ENCODE data around the gene MACROD2. TPM values are rescaled to one million over a fixed set of nuclear protein-coding genes. Genes with fewer than 3 reads are reported as not detected.

Gene MACROD2
- polyA plus RNA-seq, 4 donors = 1.00 to 4.8 (median 1.4) TPM

- no peaks in the 10 kb centered on the region for H3K36me3 ChIP-seq (ENCODE audit: control insufficient read depth in 3 of 3, insufficient read depth in 2 of 3, low read depth in 1 of 3, low read length in 3 of 3)
- 55 to 78% (median 76%) methylated on average over 1 of the region's 1 CpG for WGBS, 3 donors
- no peak for FAIRE-seq
- peak in 1 of 2 donors; percentile 22 for DNase-seq
- H3K27ac ChIP-seq (ENCODE audit: low read depth in 1 of 3, low read length in 2 of 3) = no peak overlapping the region
- H3K4me1 ChIP-seq (ENCODE audit: control insufficient read depth in 3 of 3, insufficient read depth in 2 of 3, low read depth in 1 of 3, low read length in 2 of 3) = peaks cover 0 to under 1% (median 0%) of the 10 kb centered on the region in 3 donors
- no peak overlapping the region for H3K4me3 ChIP-seq (ENCODE audit: low read depth in 1 of 3, low read length in 3 of 3)
- H3K27me3 ChIP-seq (ENCODE audit: control insufficient read depth in 3 of 3, insufficient read depth in 3 of 3, low read length in 3 of 3) = no peaks in the 10 kb centered on the region
- no peaks in the 10 kb centered on the region for H3K9me3 ChIP-seq (ENCODE audit: control insufficient read depth in 2 of 2, insufficient read depth in 1 of 2, low read depth in 1 of 2, low read length in 1 of 2)
These were observed 608.8 kb downstream of the MACROD2 start for GRCh38 chr20:14604143-14604542.

GRCh38 chr20:14609328-14610221, 614.3 kb downstream of the MACROD2 start:
- no peak for FAIRE-seq
- no peaks in the 10 kb centered on the region for H3K36me3 ChIP-seq (ENCODE audit: control insufficient read depth in 3 of 3, insufficient read depth in 2 of 3, low read depth in 1 of 3, low read length in 3 of 3)
- H3K4me1 ChIP-seq (ENCODE audit: control insufficient read depth in 3 of 3, insufficient read depth in 2 of 3, low read depth in 1 of 3, low read length in 2 of 3) = peaks cover 0 to 7% (median 0%) of the 10 kb centered on the region in 3 donors
- DNase-seq = peak in 1 of 2 donors; percentile 72
- WGBS, 3 donors = 73 to 82% (median 82%) methylated on average over 4 of the region's 4 CpGs
- H3K9me3 ChIP-seq (ENCODE audit: control insufficient read depth in 2 of 2, insufficient read depth in 1 of 2, low read depth in 1 of 2, low read length in 1 of 2) = peaks cover 0 to 3% of the 10 kb centered on the region in 2 donors
- peak overlapping the region in 1 of 3 donors; percentile 44 for H3K27ac ChIP-seq (ENCODE audit: low read depth in 1 of 3, low read length in 2 of 3)
- H3K27me3 ChIP-seq (ENCODE audit: control insufficient read depth in 3 of 3, insufficient read depth in 3 of 3, low read length in 3 of 3) = no peaks in the 10 kb centered on the region
- H3K4me3 ChIP-seq (ENCODE audit: low read depth in 1 of 3, low read length in 3 of 3) = no peak overlapping the region

- no peak overlapping the region for H3K4me3 ChIP-seq (ENCODE audit: low read depth in 1 of 3, low read length in 3 of 3)
- WGBS, 3 donors = 85 to 90% (median 87%) methylated on average over 2 of the region's 2 CpGs
These were observed 616.2 kb downstream of the MACROD2 start for GRCh38 chr20:14611479-14611878.

DNA sequence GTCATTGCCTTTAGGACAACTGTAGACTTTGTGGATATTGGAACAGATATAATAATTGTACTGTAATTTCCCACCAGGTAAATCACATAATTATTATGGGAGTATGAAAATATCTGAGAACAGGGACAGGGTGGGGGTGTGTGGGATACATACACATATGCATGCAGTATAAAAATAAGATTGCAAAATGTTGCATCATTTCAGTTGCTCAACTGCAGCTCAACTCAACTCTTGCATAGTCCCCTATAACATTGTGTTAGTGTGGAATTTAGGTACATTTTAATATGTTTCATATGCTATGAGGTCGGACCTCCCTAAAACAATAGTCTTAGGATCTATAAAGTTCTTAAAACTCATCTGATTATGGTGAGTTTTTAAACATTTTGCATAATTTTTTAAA, 617.1 kb downstream of the MACROD2 start:
- DNase-seq = no peak
- no peak overlapping the region for H3K4me3 ChIP-seq (ENCODE audit: low read depth in 1 of 3, low read length in 3 of 3)
- WGBS, 3 donors = 68 to 95% (median 73%) methylated on average over 1 of the region's 1 CpG
- H3K36me3 ChIP-seq (ENCODE audit: control insufficient read depth in 3 of 3, insufficient read depth in 2 of 3, low read depth in 1 of 3, low read length in 3 of 3) = no peaks in the 10 kb centered on the region
- H3K4me1 ChIP-seq (ENCODE audit: control insufficient read depth in 3 of 3, insufficient read depth in 2 of 3, low read depth in 1 of 3, low read length in 2 of 3) = peaks cover 0 to 9% (median 0%) of the 10 kb centered on the region in 3 donors
- no peak for FAIRE-seq
- no peaks in the 10 kb centered on the region for H3K27me3 ChIP-seq (ENCODE audit: control insufficient read depth in 3 of 3, insufficient read depth in 3 of 3, low read length in 3 of 3)
- H3K9me3 ChIP-seq (ENCODE audit: control insufficient read depth in 2 of 2, insufficient read depth in 1 of 2, low read depth in 1 of 2, low read length in 1 of 2) = peaks cover 0 to 3% of the 10 kb centered on the region in 2 donors
- no peak overlapping the region for H3K27ac ChIP-seq (ENCODE audit: low read depth in 1 of 3, low read length in 2 of 3)

More at GRCh38 chr20:14611479-14611878, 616.2 kb downstream of the MACROD2 start:
- Histone ChIP-seq H3K4me1 (ENCODE audit: control insufficient read depth in 3 of 3, insufficient read depth in 2 of 3, low read depth in 1 of 3, low read length in 2 of 3) (peaks cover 0 to 7% (median 0%) of the 10 kb centered on the region in 3 donors), H3K27me3 (ENCODE audit: control insufficient read depth in 3 of 3, insufficient read depth in 3 of 3, low read length in 3 of 3) (no peaks in the 10 kb centered on the region), H3K9me3 (ENCODE audit: control insufficient read depth in 2 of 2, insufficient read depth in 1 of 2, low read depth in 1 of 2, low read length in 1 of 2) (peaks cover 0 to 3% of the 10 kb centered on the region in 2 donors), H3K27ac (ENCODE audit: low read depth in 1 of 3, low read length in 2 of 3) (no peak overlapping the region), H3K36me3 (ENCODE audit: control insufficient read depth in 3 of 3, insufficient read depth in 2 of 3, low read depth in 1 of 3, low read length in 3 of 3) (no peaks in the 10 kb centered on the region)
- no peak for DNase-seq
- FAIRE-seq = no peak

DNA sequence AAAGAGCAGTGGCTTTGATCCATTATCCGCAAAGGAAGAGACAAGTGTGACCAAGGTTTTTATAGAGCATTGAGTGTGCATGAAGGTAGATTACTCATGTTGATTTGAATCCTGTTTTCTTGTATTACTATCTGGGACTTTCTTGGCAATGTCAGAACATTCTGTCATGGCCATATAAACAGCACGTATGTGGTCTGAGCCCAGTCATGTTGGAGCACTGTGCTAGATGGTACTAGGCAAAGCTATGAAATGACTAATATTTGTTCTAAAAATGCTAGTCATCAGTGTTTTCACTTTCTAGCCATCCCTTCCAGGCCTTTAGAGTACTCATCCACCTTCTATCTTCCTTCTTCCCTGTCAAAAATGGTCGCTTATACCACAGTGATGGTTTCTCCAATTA, 620.7 kb downstream of the MACROD2 start:
- FAIRE-seq (no peak), DNase-seq (no peak)
- Histone ChIP-seq H3K27me3 (ENCODE audit: control insufficient read depth in 3 of 3, insufficient read depth in 3 of 3, low read length in 3 of 3) (no peaks in the 10 kb centered on the region), H3K4me3 (ENCODE audit: low read depth in 1 of 3, low read length in 3 of 3) (no peak overlapping the region), H3K36me3 (ENCODE audit: control insufficient read depth in 3 of 3, insufficient read depth in 2 of 3, low read depth in 1 of 3, low read length in 3 of 3) (no peaks in the 10 kb centered on the region), H3K4me1 (ENCODE audit: control insufficient read depth in 3 of 3, insufficient read depth in 2 of 3, low read depth in 1 of 3, low read length in 2 of 3) (peaks cover 0 to 7% (median 0%) of the 10 kb centered on the region in 3 donors), H3K9me3 (ENCODE audit: control insufficient read depth in 2 of 2, insufficient read depth in 1 of 2, low read depth in 1 of 2, low read length in 1 of 2) (peaks cover 0 to 3% of the 10 kb centered on the region in 2 donors), H3K27ac (ENCODE audit: low read depth in 1 of 3, low read length in 2 of 3) (no peak overlapping the region)
- 88 to 93% (median 90%) methylated on average over 3 of the region's 3 CpGs for WGBS, 3 donors

GRCh38 chr20:14617123-14617522, 621.8 kb downstream of the MACROD2 start:
- FAIRE-seq (peak; percentile 61), DNase-seq (peak; percentile 66 to 72)
- H3K27me3 ChIP-seq (ENCODE audit: control insufficient read depth in 3 of 3, insufficient read depth in 3 of 3, low read length in 3 of 3) = no peaks in the 10 kb centered on the region
- H3K27ac ChIP-seq (ENCODE audit: low read depth in 1 of 3, low read length in 2 of 3) = peak overlapping the region in 1 of 3 donors; percentile 67
- no peaks in the 10 kb centered on the region for H3K36me3 ChIP-seq (ENCODE audit: control insufficient read depth in 3 of 3, insufficient read depth in 2 of 3, low read depth in 1 of 3, low read length in 3 of 3)
- peaks cover 0 to 3% of the 10 kb centered on the region in 2 donors for H3K9me3 ChIP-seq (ENCODE audit: control insufficient read depth in 2 of 2, insufficient read depth in 1 of 2, low read depth in 1 of 2, low read length in 1 of 2)
- H3K4me3 ChIP-seq (ENCODE audit: low read depth in 1 of 3, low read length in 3 of 3) = no peak overlapping the region
- 26 to 38% (median 38%) methylated on average over 2 of the region's 2 CpGs for WGBS, 3 donors
- H3K4me1 ChIP-seq (ENCODE audit: control insufficient read depth in 3 of 3, insufficient read depth in 2 of 3, low read depth in 1 of 3, low read length in 2 of 3) = peaks cover 0 to 7% (median 0%) of the 10 kb centered on the region in 3 donors

- no peak overlapping the region for H3K4me3 ChIP-seq (ENCODE audit: low read depth in 1 of 3, low read length in 3 of 3)
- FAIRE-seq = no peak
- peaks cover 0 to 7% (median 0%) of the 10 kb centered on the region in 3 donors for H3K4me1 ChIP-seq (ENCODE audit: control insufficient read depth in 3 of 3, insufficient read depth in 2 of 3, low read depth in 1 of 3, low read length in 2 of 3)
- DNase-seq = no peak
- no peak overlapping the region for H3K27ac ChIP-seq (ENCODE audit: low read depth in 1 of 3, low read length in 2 of 3)
- 95 to 97% (median 95%) methylated on average over 1 of the region's 1 CpG for WGBS, 3 donors
- H3K27me3 ChIP-seq (ENCODE audit: control insufficient read depth in 3 of 3, insufficient read depth in 3 of 3, low read length in 3 of 3) = no peaks in the 10 kb centered on the region
- no peaks in the 10 kb centered on the region for H3K9me3 ChIP-seq (ENCODE audit: control insufficient read depth in 2 of 2, insufficient read depth in 1 of 2, low read depth in 1 of 2, low read length in 1 of 2)
- no peaks in the 10 kb centered on the region for H3K36me3 ChIP-seq (ENCODE audit: control insufficient read depth in 3 of 3, insufficient read depth in 2 of 3, low read depth in 1 of 3, low read length in 3 of 3)
These were observed 624.1 kb downstream of the MACROD2 start for GRCh38 chr20:14619411-14619810.

GRCh38 chr20:14622796-14623195, 627.5 kb downstream of the MACROD2 start:
- FAIRE-seq (no peak), DNase-seq (peak; percentile 14 to 38)
- Histone ChIP-seq H3K4me1 (ENCODE audit: control insufficient read depth in 3 of 3, insufficient read depth in 2 of 3, low read depth in 1 of 3, low read length in 2 of 3) (peaks cover 0 to under 1% (median 0%) of the 10 kb centered on the region in 3 donors), H3K27me3 (ENCODE audit: control insufficient read depth in 3 of 3, insufficient read depth in 3 of 3, low read length in 3 of 3) (no peaks in the 10 kb centered on the region), H3K4me3 (ENCODE audit: low read depth in 1 of 3, low read length in 3 of 3) (no peak overlapping the region), H3K36me3 (ENCODE audit: control insufficient read depth in 3 of 3, insufficient read depth in 2 of 3, low read depth in 1 of 3, low read length in 3 of 3) (no peaks in the 10 kb centered on the region), H3K9me3 (ENCODE audit: control insufficient read depth in 2 of 2, insufficient read depth in 1 of 2, low read depth in 1 of 2, low read length in 1 of 2) (no peaks in the 10 kb centered on the region), H3K27ac (ENCODE audit: low read depth in 1 of 3, low read length in 2 of 3) (no peak overlapping the region)
- whole genome bisulfite sequencing, 3 donors = 40 to 46% (median 41%) methylated on average over 2 of the region's 2 CpGs
